Activated T-helper 1 cell treated with anti-CD3 and anti-CD28 coated beads, Interleukin-2, amount 50 U/mL, for 16 hours (primary cell): ENCODE results near the gene ATAD3C.
"Not testable (repeated sequence)": the region's sequence is repeated elsewhere in the genome, so short reads cannot be mapped to it uniquely, and the experiment has no call there.

ENCODE experiments used
- DNase-seq, 2 donors: peaks; one replicate each; pipeline ENCODE4 v3.0.0-alpha.2; 2020; ENCODE audit warnings: low read depth in 1 of 2, low spot score in 1 of 2

Gene ATAD3C

GRCh38 chr1:1418464-1419362 lies 30.8 kb upstream of the ATAD3C start:
- DNase-seq = no peak

- DNase-seq = no peak
Measured at GRCh38 chr1:1419363-1419812, 30.1 kb upstream of the ATAD3C start.

- no peak for DNase-seq
Measured at GRCh38 chr1:1419813-1420653, 29.5 kb upstream of the ATAD3C start.

GRCh38 chr1:1420654-1421141 lies 28.8 kb upstream of the ATAD3C start:
- no peak for DNase-seq

- DNase-seq = no peak
Measured at GRCh38 chr1:1421147-1421906, 28.2 kb upstream of the ATAD3C start, which contains the start of gene ANKRD65. TSS of gene ANKRD65 (minus strand) at chr1:1421276. CDS start at chr1:1421005, 271 bp downstream.

- DNase-seq = no peak
Measured at GRCh38 chr1:1421907-1422464, 27.5 kb upstream of the ATAD3C start.

- no peak for DNase-seq
Measured at GRCh38 chr1:1422465-1423244, 26.8 kb upstream of the ATAD3C start.

- no peak for DNase-seq
Measured at GRCh38 chr1:1423245-1423597, 26.3 kb upstream of the ATAD3C start.

GRCh38 chr1:1424707-1425106 lies 24.8 kb upstream of the ATAD3C start:
- DNase-seq = no peak

GRCh38 chr1:1425426-1425752 lies 24.1 kb upstream of the ATAD3C start:
- no peak for DNase-seq

GRCh38 chr1:1425753-1426495 lies 23.6 kb upstream of the ATAD3C start:
- no peak for DNase-seq

GRCh38 chr1:1426496-1427105 lies 22.9 kb upstream of the ATAD3C start:
- DNase-seq = no peak

GRCh38 chr1:1427106-1427819 lies 22.2 kb upstream of the ATAD3C start:
- no peak for DNase-seq

- no peak for DNase-seq
Measured at GRCh38 chr1:1427820-1428148, 21.7 kb upstream of the ATAD3C start.

GRCh38 chr1:1428174-1428573 lies 21.3 kb upstream of the ATAD3C start:
- no peak for DNase-seq

GRCh38 chr1:1428967-1429366 lies 20.5 kb upstream of the ATAD3C start:
- not testable (repeated sequence) for DNase-seq

- DNase-seq = no peak
Measured at GRCh38 chr1:1429671-1430073, 19.8 kb upstream of the ATAD3C start.
